AG08395 (cell line): ENCODE measurements around the gene PFKFB3.

Source experiments
- DNase-seq: peaks from one replicate; pipeline ENCODE4 v3.0.0; 2012; ENCODE audit warnings: mixed read lengths, low spot score

PFKFB3 gene

GRCh38 chr10:6220418-6221191, 17.9 kb downstream of the PFKFB3 start:
- DNase-seq = no peak

- no peak for DNase-seq
Measured at GRCh38 chr10:6221192-6221940, 18.6 kb downstream of the PFKFB3 start.

- DNase-seq = peak; percentile 60
Measured at GRCh38 chr10:6221971-6222751, 19.4 kb downstream of the PFKFB3 start.

- DNase-seq = no peak
Measured at GRCh38 chr10:6222755-6223154, 20.0 kb downstream of the PFKFB3 start.

GRCh38 chr10:6223981-6224380, 21.2 kb downstream of the PFKFB3 start:
- DNase-seq = no peak

- DNase-seq = no peak
Measured at GRCh38 chr10:6224781-6225180, 22.0 kb downstream of the PFKFB3 start.

- DNase-seq = no peak
Measured at GRCh38 chr10:6225263-6225814, 22.6 kb downstream of the PFKFB3 start.

- DNase-seq = no peak
Measured at GRCh38 chr10:6226216-6226615, 23.5 kb downstream of the PFKFB3 start.

GRCh38 chr10:6227346-6227745, 24.6 kb downstream of the PFKFB3 start:
- no peak for DNase-seq

GRCh38 chr10:6228010-6228511, 25.3 kb downstream of the PFKFB3 start:
- no peak for DNase-seq

GRCh38 chr10:6228647-6229046, 25.9 kb downstream of the PFKFB3 start:
- DNase-seq = no peak

- no peak for DNase-seq
Measured at GRCh38 chr10:6229290-6229689, 26.6 kb downstream of the PFKFB3 start.

GRCh38 chr10:6229746-6230145, 27.0 kb downstream of the PFKFB3 start:
- no peak for DNase-seq

GRCh38 chr10:6230315-6230714, 27.6 kb downstream of the PFKFB3 start:
- DNase-seq = no peak

- DNase-seq = no peak
Measured at GRCh38 chr10:6231146-6231545, 28.4 kb downstream of the PFKFB3 start.

- no peak for DNase-seq
Measured at GRCh38 chr10:6231730-6232129, 29.0 kb downstream of the PFKFB3 start.

- no peak for DNase-seq
Measured at GRCh38 chr10:6232225-6232807, 29.6 kb downstream of the PFKFB3 start.

- DNase-seq = no peak
Measured at GRCh38 chr10:6232846-6233724, 30.4 kb downstream of the PFKFB3 start.

- DNase-seq = no peak
Measured at GRCh38 chr10:6233725-6234277, 31.1 kb downstream of the PFKFB3 start.

GRCh38 chr10:6234371-6234770, 31.6 kb downstream of the PFKFB3 start:
- no peak for DNase-seq
